Neural crest cell (in vitro differentiated cells): ENCODE data around the gene PLVAP. TPM values are rescaled to one million over a fixed set of nuclear protein-coding genes. Genes with fewer than 3 reads are reported as not detected.
A peak's percentile ranks its signal among the peaks of the same experiment; 100 is the strongest.

ENCODE experiments used
- DNase-seq: peaks from one replicate; pipeline ENCODE4 v3.0.0; 2021; ENCODE audit warnings: low read depth, mixed read lengths, low spot score
- H3K27ac Mint-ChIP-seq: one replicate; pipeline ENCODE4 v1.8.0; 2021; ENCODE audit warnings: mild to moderate bottlenecking, mixed read lengths; ENCODE audit not compliant: unreplicated experiment
- H3K27me3 Mint-ChIP-seq: 2 replicates; pipeline ENCODE4 v1.8.0; 2021; ENCODE audit warnings: low read depth, mild to moderate bottlenecking, mixed read lengths
- H3K36me3 Mint-ChIP-seq: 2 replicates; pipeline ENCODE4 v1.8.0; 2021; ENCODE audit warnings: low read depth, mild to moderate bottlenecking, mixed read lengths
- H3K4me1 Mint-ChIP-seq: 2 replicates; pipeline ENCODE4 v1.8.0; 2021; ENCODE audit warnings: mixed read lengths
- H3K4me3 Mint-ChIP-seq: one replicate; pipeline ENCODE4 v1.8.0; 2021; ENCODE audit warnings: mild to moderate bottlenecking, mixed read lengths
- H3K9me3 Mint-ChIP-seq: 2 replicates; pipeline ENCODE4 v1.8.0; 2021; ENCODE audit warnings: mixed read lengths
- total RNA-seq: library from RNA; stranded (reverse); gene quantifications from 2 replicates; pipeline ENCODE4 v1.2.1, GENCODE V29; 2021
- TF ChIP-seq, protein P1 (sequence below): fragments of 200-600 bp; sonication (generic); conservative IDR thresholded peaks from 2 replicates; pipeline ENCODE4 v1.5.0; 2021; ENCODE audit warnings: antibody characterized with exemption, mild to moderate bottlenecking

PLVAP gene
- total RNA-seq, 1 donor from 2014 or later = 1.8 TPM

DNA sequence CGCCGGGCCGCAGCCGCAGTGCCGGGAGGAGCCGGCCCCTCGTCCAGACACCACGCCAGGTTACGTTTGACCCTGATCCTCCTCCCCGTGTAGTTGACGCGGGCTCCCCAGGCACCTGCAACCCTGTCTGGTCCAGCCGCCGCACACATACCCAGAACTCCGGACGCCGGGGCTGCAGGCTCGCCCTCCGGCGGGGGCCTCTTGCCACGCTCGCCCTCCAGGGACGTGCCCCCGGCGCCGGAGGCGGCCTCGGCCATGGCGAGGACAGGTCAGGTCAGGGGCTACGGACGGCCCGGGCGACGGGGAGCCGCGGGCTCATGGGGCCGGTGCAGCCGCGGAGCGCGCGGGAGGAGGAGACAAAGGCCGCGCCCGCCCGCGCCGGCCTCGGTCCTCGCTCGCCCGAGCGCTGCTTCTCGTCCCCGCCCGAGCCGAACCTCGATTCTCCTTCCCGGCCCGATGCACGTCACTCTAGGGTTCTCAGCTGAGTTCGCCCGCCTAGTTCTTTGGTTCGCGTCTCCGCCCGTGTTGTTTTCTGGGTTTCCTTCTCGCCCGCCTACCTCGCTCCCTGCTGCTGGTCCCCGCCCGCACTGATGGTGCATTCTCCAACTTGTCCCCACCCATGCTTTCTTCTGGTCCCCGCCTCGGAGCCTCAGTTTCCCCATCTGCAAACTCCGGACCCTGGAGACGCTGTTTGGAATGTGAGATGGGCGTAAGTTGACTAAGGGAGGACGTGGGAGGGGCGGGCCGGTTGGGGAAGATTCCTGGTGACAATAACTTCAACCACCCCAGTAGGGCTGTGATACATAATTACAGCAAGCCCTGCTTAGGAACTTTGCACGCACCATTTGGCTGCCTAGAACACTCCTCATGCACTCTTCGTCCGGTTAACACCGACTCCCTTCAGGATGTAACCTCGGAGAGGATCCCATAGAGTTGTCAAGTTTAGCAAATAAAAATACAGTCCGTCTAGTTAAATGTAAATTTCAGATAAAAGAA is 42.4 kb downstream of the PLVAP start, which contains the start of gene ANO8:
Gene ANO8, minus strand, starts transcription at position 442 of the 996 bp plus-strand sequence. Its CDS starts 185 bp downstream, at position 257.
- Mint-ChIP-seq H3K4me1 (peaks cover 22% of the 10 kb centered on the region), H3K27ac (peak within 1 kb of the TSS; percentile 90), H3K36me3 (peaks cover 8% of the 10 kb centered on the region), H3K4me3 (peak within 1 kb of the TSS; percentile 97), H3K9me3 (no peaks in the 10 kb centered on the region), H3K27me3 (peaks cover 17% of the 10 kb centered on the region)
- TF ChIP-seq, protein P1, sequence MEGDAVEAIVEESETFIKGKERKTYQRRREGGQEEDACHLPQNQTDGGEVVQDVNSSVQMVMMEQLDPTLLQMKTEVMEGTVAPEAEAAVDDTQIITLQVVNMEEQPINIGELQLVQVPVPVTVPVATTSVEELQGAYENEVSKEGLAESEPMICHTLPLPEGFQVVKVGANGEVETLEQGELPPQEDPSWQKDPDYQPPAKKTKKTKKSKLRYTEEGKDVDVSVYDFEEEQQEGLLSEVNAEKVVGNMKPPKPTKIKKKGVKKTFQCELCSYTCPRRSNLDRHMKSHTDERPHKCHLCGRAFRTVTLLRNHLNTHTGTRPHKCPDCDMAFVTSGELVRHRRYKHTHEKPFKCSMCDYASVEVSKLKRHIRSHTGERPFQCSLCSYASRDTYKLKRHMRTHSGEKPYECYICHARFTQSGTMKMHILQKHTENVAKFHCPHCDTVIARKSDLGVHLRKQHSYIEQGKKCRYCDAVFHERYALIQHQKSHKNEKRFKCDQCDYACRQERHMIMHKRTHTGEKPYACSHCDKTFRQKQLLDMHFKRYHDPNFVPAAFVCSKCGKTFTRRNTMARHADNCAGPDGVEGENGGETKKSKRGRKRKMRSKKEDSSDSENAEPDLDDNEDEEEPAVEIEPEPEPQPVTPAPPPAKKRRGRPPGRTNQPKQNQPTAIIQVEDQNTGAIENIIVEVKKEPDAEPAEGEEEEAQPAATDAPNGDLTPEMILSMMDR = no peak
- DNase-seq = peak; percentile 95

GRCh38 chr19:17333611-17334413 is 43.3 kb downstream of the PLVAP start:
- no peak for DNase-seq
- H3K27ac Mint-ChIP-seq = peak overlapping the region; percentile 90
- TF ChIP-seq, protein P1 = no peak

GRCh38 chr19:17332677-17333581 is 44.2 kb downstream of the PLVAP start:
- H3K27ac Mint-ChIP-seq = peak overlapping the region; percentile 43
- H3K4me3 Mint-ChIP-seq = peak overlapping the region; percentile 83
- H3K4me1 Mint-ChIP-seq = peaks cover 23% of the 10 kb centered on the region

More at GRCh38 chr19:17333611-17334413, 43.3 kb downstream of the PLVAP start:
- H3K9me3 Mint-ChIP-seq = no peaks in the 10 kb centered on the region
- peak overlapping the region; percentile 94 for H3K4me3 Mint-ChIP-seq
- H3K27me3 Mint-ChIP-seq = peaks cover 21% of the 10 kb centered on the region
- peaks cover 22% of the 10 kb centered on the region for H3K4me1 Mint-ChIP-seq
- H3K36me3 Mint-ChIP-seq = peaks cover 8% of the 10 kb centered on the region

GRCh38 chr19:17332360-17332676 is 44.8 kb downstream of the PLVAP start:
- Mint-ChIP-seq H3K27ac (no peak overlapping the region), H3K9me3 (no peaks in the 10 kb centered on the region), H3K4me1 (peaks cover 27% of the 10 kb centered on the region), H3K36me3 (peaks cover 11% of the 10 kb centered on the region), H3K4me3 (peak overlapping the region; percentile 83), H3K27me3 (peaks cover 26% of the 10 kb centered on the region)
- TF ChIP-seq, protein P1 = no peak
- DNase-seq = no peak

More at GRCh38 chr19:17332677-17333581, 44.2 kb downstream of the PLVAP start:
- Mint-ChIP-seq H3K36me3 (peaks cover 8% of the 10 kb centered on the region), H3K27me3 (peaks cover 22% of the 10 kb centered on the region), H3K9me3 (no peaks in the 10 kb centered on the region)
- DNase-seq = no peak
- TF ChIP-seq, protein P1 = no peak
